Vagina (tissue), 2 donors: ENCODE measurements around the gene IL12RB2. TPM values are rescaled to one million over a fixed set of nuclear protein-coding genes. Genes with fewer than 3 reads are reported as not detected.

Experiments
- DNase-seq, 2 donors: peaks; one replicate each; pipeline ENCODE4 v3.0.0-alpha.2; 2017; ENCODE audit errors: extremely low spot score in 2 of 2
- H3K27ac ChIP-seq: fragments of 200-600 bp; sonication (generic); one replicate; pipeline ENCODE4 v1.5.1; 2019
- H3K27me3 ChIP-seq: fragments of 200-600 bp; sonication (generic); one replicate; pipeline ENCODE4 v1.5.1; 2019
- H3K36me3 ChIP-seq, 2 donors: fragments of 200-600 bp; sonication (generic); one replicate each; pipeline ENCODE4 v1.5.1; 2017 to 2019
- H3K4me1 ChIP-seq: fragments of 200-600 bp; sonication (generic); one replicate; pipeline ENCODE4 v1.5.1; 2019
- H3K4me3 ChIP-seq, 2 donors: fragments of 200-600 bp; sonication (generic); 1 replicate in 1 of 2; 2 replicates in 1 of 2; pipeline ENCODE4 v1.5.1; 2016 to 2019
- H3K9me3 ChIP-seq: fragments of 200-600 bp; sonication (generic); one replicate; pipeline ENCODE4 v1.5.1; 2019
- CTCF ChIP-seq, 3 experiments: fragments of 450-650 bp in 2 of 3; fragments of 200-600 bp in 1 of 3; sonication (generic) in 1 of 3; IDR thresholded peaks; one replicate each; pipeline ENCODE4 v1.5.1; 2017 to 2019; ENCODE audit warnings: antibody characterized with exemption in 3 of 3, mild to moderate bottlenecking in 2 of 3, moderate library complexity in 2 of 3
- POLR2A ChIP-seq, 2 donors: fragments of 450-650 bp; IDR thresholded peaks; one replicate each; pipeline ENCODE4 v1.6.1; 2017; ENCODE audit warnings: antibody characterized with exemption in 2 of 2, mild to moderate bottlenecking in 2 of 2, moderate library complexity in 2 of 2
- POLR2AphosphoS5 ChIP-seq, 2 donors: sonication (generic); formaldehyde crosslinking; IDR thresholded peaks; one replicate each; pipeline ENCODE4 v1.9.0; 2017; ENCODE audit warnings: antibody characterized with exemption in 2 of 2, mild to moderate bottlenecking in 2 of 2, low read depth in 1 of 2; ENCODE audit not compliant: insufficient read depth in 1 of 2
- intact Hi-C: fragments of 100-400 bp; cut with DNase I; formaldehyde crosslinking; loops from one replicate; pipeline ENCODE4 v1.15.1; 2023
- total RNA-seq: library from RNA; depleted of rRNA; stranded (reverse); fragments of >200 nt; gene quantifications from one replicate; pipeline ENCODE4 v1.2.3, GENCODE V29; 2016

The IL12RB2 gene
- total RNA-seq, 1 donor from 2014 or later, result 0.74 TPM

DNA sequence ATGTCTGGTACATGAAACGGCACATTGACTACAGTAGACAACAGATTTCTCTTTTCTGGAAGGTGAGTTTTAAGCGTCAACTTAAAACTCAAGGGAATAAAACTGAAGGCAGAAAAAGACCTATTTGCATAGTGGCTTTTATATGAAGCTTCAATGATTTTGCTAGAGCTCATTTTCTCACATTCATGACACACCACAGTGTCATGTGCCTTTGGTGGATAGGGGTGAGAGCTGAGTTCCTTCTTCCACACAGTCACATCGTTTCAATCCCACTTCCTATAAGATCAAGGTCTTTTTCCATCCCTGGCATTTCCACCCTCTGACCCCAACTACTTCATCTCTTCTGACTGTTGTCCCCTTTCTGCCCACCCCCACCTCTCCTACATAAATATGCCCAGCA is 31.0 kb downstream of the IL12RB2 start:
- intact Hi-C loops, result no loop called here
- Histone ChIP-seq H3K27ac (no peak overlapping the region), H3K4me3 (no peak overlapping the region), H3K36me3 (no peaks in the 10 kb centered on the region), H3K4me1 (peaks cover 11% of the 10 kb centered on the region), H3K9me3 (no peaks in the 10 kb centered on the region), H3K27me3 (no peaks in the 10 kb centered on the region)
- DNase-seq, result no peak
- TF ChIP-seq CTCF (IDR thresholded peaks at IDR 0.05), result no peak
- no peak for TF ChIP-seq POLR2A (IDR thresholded peaks at IDR 0.05)
- no peak for TF ChIP-seq POLR2AphosphoS5 (IDR thresholded peaks at IDR 0.05; ENCODE audit: insufficient read depth in 1 of 2, low read depth in 1 of 2)

- no peak for TF ChIP-seq CTCF (IDR thresholded peaks at IDR 0.05)
- TF ChIP-seq POLR2A (IDR thresholded peaks at IDR 0.05), result no peak
- no peak for TF ChIP-seq POLR2AphosphoS5 (IDR thresholded peaks at IDR 0.05; ENCODE audit: insufficient read depth in 1 of 2, low read depth in 1 of 2)
- DNase-seq, result no peak
- no peak overlapping the region for H3K27ac ChIP-seq
Measured at GRCh38 chr1:67339623-67340343, 32.1 kb downstream of the IL12RB2 start.

GRCh38 chr1:67342076-67342890 is 34.6 kb downstream of the IL12RB2 start:
- intact Hi-C loops, result no loop called here
- no peak overlapping the region for H3K4me3 ChIP-seq
- H3K27ac ChIP-seq, result no peak overlapping the region
- DNase-seq, result no peak
- no peaks in the 10 kb centered on the region for H3K27me3 ChIP-seq
- no peaks in the 10 kb centered on the region for H3K36me3 ChIP-seq
- no peak for TF ChIP-seq POLR2A (IDR thresholded peaks at IDR 0.05)
- TF ChIP-seq POLR2AphosphoS5 (IDR thresholded peaks at IDR 0.05; ENCODE audit: insufficient read depth in 1 of 2, low read depth in 1 of 2), result no peak
- TF ChIP-seq CTCF (IDR thresholded peaks at IDR 0.05), result no peak
- H3K4me1 ChIP-seq, result peaks cover 11% of the 10 kb centered on the region
- H3K9me3 ChIP-seq, result no peaks in the 10 kb centered on the region

More at GRCh38 chr1:67339623-67340343, 32.1 kb downstream of the IL12RB2 start:
- no peaks in the 10 kb centered on the region for H3K9me3 ChIP-seq
- no peaks in the 10 kb centered on the region for H3K36me3 ChIP-seq
- intact Hi-C loops, result no loop called here
- H3K27me3 ChIP-seq, result no peaks in the 10 kb centered on the region
- H3K4me1 ChIP-seq, result peaks cover 11% of the 10 kb centered on the region
- H3K4me3 ChIP-seq, result no peak overlapping the region

GRCh38 chr1:67345556-67345955 is 37.9 kb downstream of the IL12RB2 start:
- H3K9me3 ChIP-seq, result no peaks in the 10 kb centered on the region
- DNase-seq, result no peak
- H3K27ac ChIP-seq, result no peak overlapping the region
- no peaks in the 10 kb centered on the region for H3K27me3 ChIP-seq
- H3K4me3 ChIP-seq, result no peak overlapping the region
- H3K36me3 ChIP-seq, result no peaks in the 10 kb centered on the region
- H3K4me1 ChIP-seq, result no peaks in the 10 kb centered on the region
- intact Hi-C loops, result loop anchor here (5.0 kb wide), 1 partner anchor 147 kb away; no protein-coding TSS in a partner anchor
- TF ChIP-seq POLR2AphosphoS5 (IDR thresholded peaks at IDR 0.05; ENCODE audit: insufficient read depth in 1 of 2, low read depth in 1 of 2) (no peak), POLR2A (IDR thresholded peaks at IDR 0.05) (no peak), CTCF (IDR thresholded peaks at IDR 0.05) (no peak)
